GM12873 (cell line): ENCODE data around the gene TRIM71.

Experiments
- CTCF ChIP-seq: IDR thresholded peaks from 2 replicates; pipeline ENCODE4 v1.5.1; 2012; ENCODE audit warnings: low read depth, mild to moderate bottlenecking, moderate library complexity, low read length, control low read depth; ENCODE audit not compliant: insufficient read depth; ENCODE audit errors: missing control alignments

TRIM71 gene

GRCh38 chr3:32822609-32823498 lies 5.1 kb downstream of the TRIM71 start:
- TF ChIP-seq CTCF, result no peak

GRCh38 chr3:32825601-32826375 lies 8.0 kb downstream of the TRIM71 start:
- TF ChIP-seq CTCF, result no peak

GRCh38 chr3:32831062-32831461 lies 13.3 kb downstream of the TRIM71 start:
- TF ChIP-seq CTCF, result no peak

- no peak for TF ChIP-seq CTCF
These were observed 14.0 kb downstream of the TRIM71 start for GRCh38 chr3:32831791-32832190.

GRCh38 chr3:32832193-32832592 lies 14.4 kb downstream of the TRIM71 start:
- TF ChIP-seq CTCF, result no peak

- TF ChIP-seq CTCF, result no peak
These were observed 17.2 kb downstream of the TRIM71 start for GRCh38 chr3:32835049-32835371.

GRCh38 chr3:32835961-32836360 lies 18.2 kb downstream of the TRIM71 start:
- no peak for TF ChIP-seq CTCF
